ENCODE results near the gene CLCN6. TPM values are rescaled to one million over a fixed set of nuclear protein-coding genes. Genes with fewer than 3 reads are reported as not detected.

CLCN6 gene
- total RNA-seq, 1 donor from 2014 or later: 56.3 TPM

DNA sequence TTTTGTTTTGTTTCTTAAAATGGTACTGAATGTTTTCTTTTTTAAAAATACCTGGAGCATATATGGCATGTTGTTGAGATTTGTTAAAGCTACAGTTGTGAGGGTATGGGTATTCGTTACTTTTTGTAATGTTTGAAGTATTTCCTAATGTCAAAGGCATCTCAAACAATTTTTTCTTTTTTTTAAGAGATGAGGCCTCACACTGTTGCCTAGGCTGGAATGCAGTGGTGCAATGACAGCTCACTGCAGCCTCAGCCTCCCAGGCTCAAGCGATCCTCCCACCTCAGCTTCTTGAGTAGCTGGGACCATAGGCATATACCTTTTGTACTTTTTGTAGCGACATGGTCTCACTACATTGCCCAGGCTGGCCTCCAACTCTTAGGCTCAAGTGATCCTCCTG, 16.1 kb downstream of the CLCN6 start:
- no peak for TF ChIP-seq CTCF (conservative IDR thresholded peaks at IDR 0.05)
- no peak for DNase-seq (ENCODE audit: low read depth, low spot score)
- H3K4me1 Mint-ChIP-seq: no peaks in the 10 kb centered on the region
- no peak overlapping the region for H3K27ac Mint-ChIP-seq (ENCODE audit: unreplicated experiment)
- no peaks in the 10 kb centered on the region for H3K27me3 Mint-ChIP-seq (ENCODE audit: low read depth)
- no peak overlapping the region for H3K4me3 Mint-ChIP-seq
- H3K36me3 Mint-ChIP-seq (ENCODE audit: low read depth): peaks cover 6% of the 10 kb centered on the region
- H3K9me3 Mint-ChIP-seq: no peaks in the 10 kb centered on the region

DNA sequence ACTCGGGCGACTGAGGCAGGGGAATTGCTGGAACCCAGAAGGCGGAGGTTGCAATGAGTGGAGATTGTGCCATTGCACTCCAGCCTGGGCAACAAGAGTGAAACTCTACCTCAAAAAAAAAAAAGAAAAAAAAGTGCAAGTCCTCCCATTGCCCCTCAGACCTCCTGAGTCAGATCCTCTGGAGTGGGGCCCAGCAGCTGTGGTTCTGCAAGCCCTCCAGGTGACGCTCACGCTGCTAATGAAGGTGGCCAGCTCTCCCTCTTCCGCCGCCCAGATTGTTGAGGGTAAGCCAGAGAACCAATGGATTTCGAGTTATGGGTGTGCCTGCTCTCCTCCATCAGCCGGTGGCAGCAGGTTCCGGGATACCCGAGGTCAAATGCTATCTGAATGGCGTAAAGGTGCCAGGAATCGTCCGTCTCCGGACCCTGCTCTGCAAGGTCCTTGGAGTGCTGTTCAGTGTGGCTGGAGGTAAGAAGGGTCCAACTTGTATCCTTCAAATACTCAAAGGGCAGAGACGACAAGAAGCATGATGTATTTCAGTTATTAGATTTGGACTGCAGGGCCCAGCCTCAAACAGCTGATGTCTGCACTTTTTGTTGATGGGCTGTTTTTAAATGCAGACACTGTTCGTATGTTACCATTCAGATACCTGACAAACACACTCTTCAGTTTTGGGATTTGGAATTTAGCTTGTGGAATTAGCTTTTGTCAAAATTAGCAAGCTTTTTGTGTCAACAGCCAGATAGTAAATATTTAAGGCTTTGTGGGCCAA, 17.6 kb downstream of the CLCN6 start:
- no peak for DNase-seq (ENCODE audit: low read depth, low spot score)
- Mint-ChIP-seq H3K36me3 (ENCODE audit: low read depth) (peaks cover 9% of the 10 kb centered on the region), H3K4me1 (no peaks in the 10 kb centered on the region), H3K27ac (ENCODE audit: unreplicated experiment) (no peak overlapping the region), H3K4me3 (no peak overlapping the region), H3K9me3 (no peaks in the 10 kb centered on the region), H3K27me3 (ENCODE audit: low read depth) (no peaks in the 10 kb centered on the region)
- no peak for TF ChIP-seq CTCF (conservative IDR thresholded peaks at IDR 0.05)

DNA sequence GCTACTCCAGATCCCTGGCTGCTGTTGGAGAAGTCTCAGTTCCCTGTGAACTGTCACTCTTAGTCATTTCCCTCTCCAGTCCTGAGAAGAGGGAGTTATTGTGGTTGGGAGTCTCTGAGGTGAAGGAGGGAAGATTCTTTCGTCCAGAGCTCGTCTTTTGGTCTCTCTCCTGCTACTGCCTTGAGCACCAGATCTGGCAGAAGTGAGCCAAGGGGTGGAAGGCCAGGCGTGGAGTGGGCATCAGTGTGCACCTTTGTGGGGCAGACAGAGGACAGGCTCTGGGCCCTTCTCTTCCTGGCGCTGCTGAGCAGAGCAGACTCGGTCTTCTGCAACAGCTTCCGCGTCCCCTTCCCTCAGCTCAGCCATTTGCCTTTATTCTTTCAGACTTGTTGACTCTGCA, 19.1 kb downstream of the CLCN6 start:
- no peak for TF ChIP-seq CTCF (conservative IDR thresholded peaks at IDR 0.05)
- Mint-ChIP-seq H3K27ac (ENCODE audit: unreplicated experiment) (no peak overlapping the region), H3K27me3 (ENCODE audit: low read depth) (no peaks in the 10 kb centered on the region), H3K4me1 (no peaks in the 10 kb centered on the region), H3K36me3 (ENCODE audit: low read depth) (peaks cover 9% of the 10 kb centered on the region), H3K4me3 (no peak overlapping the region), H3K9me3 (no peaks in the 10 kb centered on the region)
- no peak for DNase-seq (ENCODE audit: low read depth, low spot score)

DNA sequence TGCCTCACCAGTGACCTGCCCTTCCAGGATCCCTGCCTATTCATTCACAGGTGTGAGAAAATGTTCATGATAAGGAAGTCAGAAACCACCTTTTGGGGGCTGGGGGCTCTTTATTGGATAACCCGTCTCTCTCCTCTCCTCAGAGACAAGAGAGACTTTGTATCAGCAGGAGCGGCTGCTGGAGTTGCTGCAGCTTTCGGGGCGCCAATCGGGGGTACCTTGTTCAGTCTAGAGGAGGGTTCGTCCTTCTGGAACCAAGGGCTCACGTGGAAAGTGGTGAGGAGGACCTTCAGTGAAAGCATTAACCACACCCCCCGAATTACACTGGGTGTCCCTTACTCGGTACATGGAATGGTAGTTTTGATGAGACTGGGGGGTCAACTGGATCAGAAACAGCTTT, 21.0 kb downstream of the CLCN6 start:
- no peak overlapping the region for H3K27ac Mint-ChIP-seq (ENCODE audit: unreplicated experiment)
- H3K4me3 Mint-ChIP-seq: no peak overlapping the region
- H3K27me3 Mint-ChIP-seq (ENCODE audit: low read depth): no peaks in the 10 kb centered on the region
- H3K9me3 Mint-ChIP-seq: no peaks in the 10 kb centered on the region
- peaks cover 7% of the 10 kb centered on the region for H3K36me3 Mint-ChIP-seq (ENCODE audit: low read depth)
- no peaks in the 10 kb centered on the region for H3K4me1 Mint-ChIP-seq
- no peak for DNase-seq (ENCODE audit: low read depth, low spot score)
- no peak for TF ChIP-seq CTCF (conservative IDR thresholded peaks at IDR 0.05)

DNA sequence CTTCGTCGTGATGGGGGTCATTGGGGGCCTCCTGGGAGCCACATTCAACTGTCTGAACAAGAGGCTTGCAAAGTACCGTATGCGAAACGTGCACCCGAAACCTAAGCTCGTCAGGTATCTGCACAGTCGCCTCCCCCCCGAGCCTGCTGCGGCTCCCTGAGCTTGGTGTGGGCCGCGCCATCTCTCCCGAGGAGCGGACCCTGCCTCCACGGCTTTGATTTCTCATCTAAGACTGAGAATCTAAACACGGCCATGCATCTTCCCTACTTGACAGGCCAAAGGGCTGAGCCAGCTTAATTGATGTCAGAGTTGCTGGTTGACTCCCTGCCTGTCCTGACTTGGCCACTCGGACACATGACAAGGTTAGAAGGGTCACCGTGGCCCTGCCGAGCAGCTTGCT, 22.5 kb downstream of the CLCN6 start:
- no peak overlapping the region for H3K4me3 Mint-ChIP-seq
- H3K4me1 Mint-ChIP-seq: no peaks in the 10 kb centered on the region
- no peaks in the 10 kb centered on the region for H3K9me3 Mint-ChIP-seq
- DNase-seq (ENCODE audit: low read depth, low spot score): no peak
- H3K27me3 Mint-ChIP-seq (ENCODE audit: low read depth): no peaks in the 10 kb centered on the region
- H3K27ac Mint-ChIP-seq (ENCODE audit: unreplicated experiment): no peak overlapping the region
- H3K36me3 Mint-ChIP-seq (ENCODE audit: low read depth): peaks cover 7% of the 10 kb centered on the region
- no peak for TF ChIP-seq CTCF (conservative IDR thresholded peaks at IDR 0.05)

All from neural crest cell (in vitro differentiated cells).